SK-N-SH (cell line): ENCODE results near the gene ELFN2. TPM values are rescaled to one million over a fixed set of nuclear protein-coding genes. Genes with fewer than 3 reads are reported as not detected.

Experiments used
- CTCF ChIA-PET: fragments of 300-600, 350-600 bp; formaldehyde crosslinking; extraction: SDS; loops from one replicate; lab custom pipeline; 2021; lab: Yijun Ruan, JAX
- POLR2A ChIA-PET: fragments of 350-600 bp; sonication (Branson Sonifier 250); formaldehyde crosslinking; extraction: SDS; loops from one replicate; lab custom pipeline; 2020; ENCODE audit warnings: antibody characterized with exemption, inconsistent platforms; lab: Yijun Ruan, JAX
- DNase-seq: peaks from one replicate; pipeline ENCODE4 v3.0.0; 2012
- H2AFZ ChIP-seq: fragments of 200-600 bp; sonication (generic); 2 replicates; pipeline ENCODE4 v1.8.1; 2016; ENCODE audit warnings: antibody characterized with exemption, mild to moderate bottlenecking, low read depth
- H3F3A ChIP-seq: fragments of 200-600 bp; sonication (generic); replicated peaks from 2 replicates; pipeline ENCODE3; 2016; ENCODE audit warnings: antibody characterized with exemption, mild to moderate bottlenecking; ENCODE audit not compliant: insufficient read depth
- H3K27ac ChIP-seq, 2 experiments: fragments of 200-500 bp in 1 of 2; fragments of 200-600 bp in 1 of 2; sonication (Bioruptor generic) in 1 of 2; sonication (generic), shearing (Covaris generic) in 1 of 2; 2 replicates each; pipeline versions ENCODE4 v1.5.1 to v1.6.1; 2014 to 2016; ENCODE audit warnings: low read depth in 2 of 2, inconsistent platforms in 1 of 2, low read length in 1 of 2, mild to moderate bottlenecking in 1 of 2, mixed read lengths in 1 of 2
- H3K27me3 ChIP-seq: fragments of 200-600 bp; sonication (generic), shearing (Covaris generic); 2 replicates; pipeline ENCODE4 v1.6.1; 2016; ENCODE audit warnings: mixed run types; ENCODE audit not compliant: insufficient read depth
- H3K36me3 ChIP-seq, 2 experiments: fragments of 200-500 bp in 1 of 2; fragments of 200-600 bp in 1 of 2; sonication (Bioruptor generic) in 1 of 2; sonication (generic) in 1 of 2; replicated peaks in 1 of 2; 2 replicates each; pipeline versions ENCODE3 to v1.5.1; 2014 to 2016; ENCODE audit warnings: low read length in 1 of 2, mild to moderate bottlenecking in 1 of 2; ENCODE audit not compliant: insufficient read depth in 2 of 2, control insufficient read depth in 1 of 2
- H3K4me1 ChIP-seq, 2 experiments: fragments of 200-500 bp in 1 of 2; fragments of 200-600 bp in 1 of 2; sonication (Bioruptor generic) in 1 of 2; sonication (generic), shearing (Covaris generic) in 1 of 2; 2 replicates each; pipeline versions ENCODE4 v1.5.1 to v1.6.1; 2014 to 2016; ENCODE audit warnings: low read depth in 1 of 2, low read length in 1 of 2, mixed run types in 1 of 2; ENCODE audit not compliant: insufficient read depth in 2 of 2, control insufficient read depth in 1 of 2
- H3K4me2 ChIP-seq: fragments of 200-600 bp; sonication (generic), shearing (Covaris generic); 2 replicates; pipeline ENCODE4 v1.6.1; 2017; ENCODE audit warnings: mixed run types
- H3K4me3 ChIP-seq, 2 experiments: fragments of 200-500 bp in 1 of 2; fragments of 200-600 bp in 1 of 2; sonication (Bioruptor generic) in 1 of 2; sonication (generic), shearing (Covaris generic) in 1 of 2; 2 replicates each; pipeline versions ENCODE4 v1.5.1 to v1.8.1; 2014 to 2016; ENCODE audit warnings: low read depth in 2 of 2, inconsistent platforms in 1 of 2, low read length in 1 of 2, mild to moderate bottlenecking in 1 of 2, mixed read lengths in 1 of 2, moderate library complexity in 1 of 2
- H3K79me2 ChIP-seq: fragments of 200-600 bp; sonication (generic); 2 replicates; pipeline ENCODE4 v1.8.1; 2017; ENCODE audit warnings: mild to moderate bottlenecking; ENCODE audit not compliant: insufficient read depth
- H3K9ac ChIP-seq: fragments of 200-600 bp; sonication (generic); 2 replicates; pipeline ENCODE4 v1.6.1; 2017; ENCODE audit warnings: mixed run types
- H3K9me2 ChIP-seq: fragments of 200-600 bp; sonication (generic); 2 replicates; pipeline ENCODE4 v1.6.1; 2017; ENCODE audit warnings: mixed run types
- H3K9me3 ChIP-seq: fragments of 200-600 bp; sonication (generic); 2 replicates; pipeline ENCODE4 v1.6.1; 2017; ENCODE audit warnings: mixed run types, mild to moderate bottlenecking, moderate library complexity
- H4K20me1 ChIP-seq: fragments of 200-600 bp; sonication (generic); 2 replicates; pipeline ENCODE4 v1.6.1; 2017; ENCODE audit warnings: mild to moderate bottlenecking, mixed run types; ENCODE audit not compliant: insufficient read depth
- CHD2 ChIP-seq: fragments of 150-350 bp; IDR thresholded peaks from 2 replicates; pipeline ENCODE4 v1.6.1; 2018; ENCODE audit warnings: low read length; ENCODE audit not compliant: partially characterized antibody
- CTCF ChIP-seq: fragments of 200-600 bp; sonication (generic); IDR thresholded peaks from 2 replicates; pipeline ENCODE4 v1.6.1; 2017; ENCODE audit warnings: antibody characterized with exemption, mild to moderate bottlenecking, moderate library complexity
- FOSL2 ChIP-seq: IDR thresholded peaks from 2 replicates; pipeline ENCODE4 v1.4.0; 2012; ENCODE audit warnings: low read depth, mild to moderate bottlenecking, moderate library complexity, borderline replicate concordance
- FOXJ3 ChIP-seq: sonication (generic); formaldehyde crosslinking; IDR thresholded peaks from 2 replicates; pipeline ENCODE4 v1.5.1; 2020; ENCODE audit warnings: mild to moderate bottlenecking, missing genetic modification reagents
- MXI1 ChIP-seq: IDR thresholded peaks from 2 replicates; pipeline ENCODE4 v1.6.1; 2012; ENCODE audit warnings: mild to moderate bottlenecking, low read depth, low read length, improper control_type of control experiment
- PBX3 ChIP-seq: IDR thresholded peaks from 2 replicates; pipeline ENCODE4; 2012
- POLR2AphosphoS5 ChIP-seq: IDR thresholded peaks from 2 replicates; pipeline ENCODE4 v1.6.1; 2012; ENCODE audit warnings: low read depth, low read length
- RFX5 ChIP-seq: IDR thresholded peaks from 2 replicates; pipeline ENCODE4 v1.6.1; 2012; ENCODE audit warnings: mild to moderate bottlenecking, improper control_type of control experiment, low read length
- SIN3A ChIP-seq: IDR thresholded peaks from 2 replicates; pipeline ENCODE4 v1.6.1; 2012; ENCODE audit warnings: low read depth, mild to moderate bottlenecking, low read length, moderate library complexity, borderline replicate concordance
- SMC3 ChIP-seq: IDR thresholded peaks from 2 replicates; pipeline ENCODE4 v1.6.1; 2012; ENCODE audit warnings: low read depth, low read length, improper control_type of control experiment
- TCF12 ChIP-seq: IDR thresholded peaks from 2 replicates; pipeline ENCODE4 v1.4.0; 2012
- TEAD4 ChIP-seq: IDR thresholded peaks from 2 replicates; pipeline ENCODE4 v1.4.0; 2012; ENCODE audit warnings: mild to moderate bottlenecking, borderline replicate concordance; ENCODE audit not compliant: insufficient read depth
- USF2 ChIP-seq: fragments of 150-350 bp; IDR thresholded peaks from 2 replicates; pipeline ENCODE4 v1.6.1; 2017; ENCODE audit warnings: antibody characterized with exemption, low read length, low read depth, borderline replicate concordance
- WGBS: methylation state at CpG from one replicate; pipeline ENCODE4 v1.1.6; 2017; ENCODE audit warnings: low lambda C conversion rate; 5-methylcytosine and 5-hydroxymethylcytosine counted together
- polyA plus RNA-seq, 3 experiments: library from polyadenylated mRNA; depleted of rRNA; stranded (reverse); fragments of >200 nt; gene quantifications; 2 replicates each; pipeline ENCODE4 v1.2.3, GENCODE V29; 2012

The ELFN2 gene
- polyA plus RNA-seq, 1 of the 3 experiments (the other 2 are of a cell fraction), result 2.8 TPM

GRCh38 chr22:37393746-37394145 lies 33.5 kb downstream of the ELFN2 start:
- Histone ChIP-seq H3K27me3 (no peaks in the 10 kb centered on the region), H3K4me3 (no peak overlapping the region), H3F3A (no peaks in the 10 kb centered on the region), H3K9me2 (no peaks in the 10 kb centered on the region), H3K79me2 (no peaks in the 10 kb centered on the region), H3K9me3 (no peaks in the 10 kb centered on the region), H3K9ac (no peak overlapping the region), H3K36me3 (no peaks in the 10 kb centered on the region), H3K27ac (no peak overlapping the region), H3K4me2 (no peak overlapping the region), H2AFZ (no peak overlapping the region), H3K4me1 (peaks cover 0 to 19% of the 10 kb centered on the region in 2 experiments; a peak in 1 of 4 replicates), H4K20me1 (no peaks in the 10 kb centered on the region)
- WGBS, result 93% methylated on average over 8 of the region's 12 CpGs
- TF ChIP-seq PBX3 (no peak), SMC3 (no peak), FOSL2 (no peak), CTCF (no peak), POLR2AphosphoS5 (no peak), SIN3A (no peak), TEAD4 (no peak), CHD2 (no peak), TCF12 (no peak), MXI1 (no peak)
- DNase-seq, result no peak
- POLR2A ChIA-PET, result no interaction called here
- CTCF ChIA-PET, result interaction anchor here (0.8 kb wide), 2 partner anchors 15 to 79 kb away, joined by 3 read pairs; no protein-coding TSS in a partner anchor

- peaks cover 0 to 19% of the 10 kb centered on the region in 2 experiments; a peak in 1 of 4 replicates for H3K4me1 ChIP-seq
- H3K9me3 ChIP-seq, result no peaks in the 10 kb centered on the region
- TF ChIP-seq SIN3A (no peak), RFX5 (no peak), USF2 (no peak), FOXJ3 (CRISPR knock-in tag) (no peak)
- no peaks in the 10 kb centered on the region for H3K36me3 ChIP-seq
- ChIA-PET CTCF (no interaction called here), POLR2A (no interaction called here)
- H3K9me2 ChIP-seq, result no peaks in the 10 kb centered on the region
- no peak overlapping the region for H3K4me2 ChIP-seq
- DNase-seq, result no peak
- no peak overlapping the region for H3K9ac ChIP-seq
- no peaks in the 10 kb centered on the region for H3K79me2 ChIP-seq
- no peak overlapping the region for H2AFZ ChIP-seq
- H3F3A ChIP-seq, result no peaks in the 10 kb centered on the region
- H3K4me3 ChIP-seq, result no peak overlapping the region
- 89% methylated on average over 10 of the region's 10 CpGs for WGBS
- H3K27ac ChIP-seq, result no peak overlapping the region
- H4K20me1 ChIP-seq, result no peaks in the 10 kb centered on the region
- no peaks in the 10 kb centered on the region for H3K27me3 ChIP-seq
Observed at GRCh38 chr22:37392721-37393328, 34.5 kb downstream of the ELFN2 start.
